Fibroblast of lung (primary cell): ENCODE measurements around the gene GABBR2. TPM values are rescaled to one million over a fixed set of nuclear protein-coding genes. Genes with fewer than 3 reads are reported as not detected.

Source experiments
- DNase-seq, 2 donors: peaks; one replicate each; pipeline versions ENCODE4 v3.0.0 to v3.0.0-alpha.2; 2010; ENCODE audit warnings: low read depth in 2 of 2
- H2AFZ ChIP-seq: 2 replicates; pipeline ENCODE4 v1.5.1; 2012; ENCODE audit warnings: low read length, control low read depth, inconsistent platforms
- H3K27ac ChIP-seq: 2 replicates; pipeline ENCODE4 v1.5.1; 2011; ENCODE audit warnings: low read length, control low read depth; ENCODE audit not compliant: insufficient read depth
- H3K27me3 ChIP-seq: 2 replicates; pipeline ENCODE4 v1.5.1; 2011; ENCODE audit warnings: mild to moderate bottlenecking, low read length; ENCODE audit not compliant: control insufficient read depth, insufficient read depth
- H3K36me3 ChIP-seq: 2 replicates; pipeline ENCODE4 v1.5.1; 2011; ENCODE audit warnings: low read length; ENCODE audit not compliant: control insufficient read depth, insufficient read depth
- H3K4me1 ChIP-seq: 2 replicates; pipeline ENCODE4 v1.5.1; 2011; ENCODE audit warnings: low read length; ENCODE audit not compliant: control insufficient read depth, insufficient read depth; ENCODE audit errors: extremely low read depth
- H3K4me2 ChIP-seq: 2 replicates; pipeline ENCODE4 v1.5.1; 2011; ENCODE audit warnings: low read length, control low read depth; ENCODE audit not compliant: insufficient read depth; ENCODE audit errors: extremely low read depth
- H3K4me3 ChIP-seq, 4 experiments: fragments of 200-600 bp in 1 of 4; sonication (generic) in 1 of 4; replicated peaks in 1 of 4; 2 replicates each; pipeline ENCODE4 v1.5.1; 2011 to 2016; ENCODE audit warnings: low read length in 4 of 4, low read depth in 3 of 4, mild to moderate bottlenecking in 3 of 4, control low read depth in 2 of 4, inconsistent platforms in 1 of 4, mixed read lengths in 1 of 4; ENCODE audit not compliant: insufficient read depth in 1 of 4; ENCODE audit errors: control extremely low read depth in 1 of 4
- H3K79me2 ChIP-seq: 2 replicates; pipeline ENCODE4 v1.5.1; 2012; ENCODE audit warnings: mild to moderate bottlenecking, low read length, inconsistent platforms; ENCODE audit not compliant: control insufficient read depth, insufficient read depth
- H3K9ac ChIP-seq: 2 replicates; pipeline ENCODE4 v1.5.1; 2011; ENCODE audit warnings: mild to moderate bottlenecking, low read length, control low read depth; ENCODE audit not compliant: insufficient read depth
- H3K9me3 ChIP-seq: 2 replicates; pipeline ENCODE4 v1.5.1; 2012; ENCODE audit warnings: low read depth, low read length; ENCODE audit not compliant: control insufficient read depth, insufficient read depth
- H4K20me1 ChIP-seq: 2 replicates; pipeline ENCODE4 v1.5.1; 2011; ENCODE audit warnings: low read length; ENCODE audit not compliant: control insufficient read depth, insufficient read depth; ENCODE audit errors: extremely low read depth
- CTCF ChIP-seq, 2 donors: IDR thresholded peaks in 1 of 2; conservative IDR thresholded peaks in 1 of 2; 1 replicate in 1 of 2; 2 replicates in 1 of 2; pipeline ENCODE4 v1.5.1; 2011 to 2012; ENCODE audit warnings: low read length in 2 of 2, control low read depth in 1 of 2, inconsistent platforms in 1 of 2, low read depth in 1 of 2, mild to moderate bottlenecking in 1 of 2
- EZH2 ChIP-seq: IDR thresholded peaks from 2 replicates; pipeline ENCODE4 v1.5.1; 2012; ENCODE audit warnings: low read length, control low read depth, mild to moderate bottlenecking; ENCODE audit errors: missing control alignments
- polyA plus RNA-seq, 2 donors: library from polyadenylated mRNA; depleted of rRNA in 1 of 2; stranded (reverse) in 1 of 2; unstranded in 1 of 2; fragments of >200 nt; gene quantifications; 2 replicates each; pipeline ENCODE4 v1.2.1, GENCODE V29; 2011 to 2012; ENCODE audit warnings: missing spikeins in 1 of 2
- total RNA-seq: library from RNA; depleted of rRNA; stranded (reverse); fragments of >200 nt; gene quantifications from 2 replicates; pipeline ENCODE4 v1.2.1, GENCODE V29; 2014

Gene GABBR2
- total and polyA plus RNA-seq, 2 donors (not counting 1 experiment from before 2014, with no cell fraction given), result 0.32 to 0.33 TPM

- Histone ChIP-seq H3K27me3 (no peaks in the 10 kb centered on the region), H3K4me2 (no peak overlapping the region)
These were observed 418.3 kb downstream of the GABBR2 start for GRCh38 chr9:98290411-98290810.

GRCh38 chr9:98289614-98290201 is 419.0 kb downstream of the GABBR2 start:
- H3K4me3 ChIP-seq, result no peak overlapping the region
- no peaks in the 10 kb centered on the region for H3K79me2 ChIP-seq
- H3K4me1 ChIP-seq, result no peaks in the 10 kb centered on the region
- H3K27ac ChIP-seq, result no peak overlapping the region
- H3K9ac ChIP-seq, result no peak overlapping the region
- no peaks in the 10 kb centered on the region for H3K36me3 ChIP-seq
- H2AFZ ChIP-seq, result no peak overlapping the region
- no peak for TF ChIP-seq CTCF (conservative IDR thresholded peaks at IDR 0.05 in 1 of 2, IDR thresholded peaks at IDR 0.05 in 1 of 2; ENCODE audit: low read depth in 1 of 2, low read length in 2 of 2)
- no peak for TF ChIP-seq EZH2
- no peaks in the 10 kb centered on the region for H3K9me3 ChIP-seq
- no peaks in the 10 kb centered on the region for H4K20me1 ChIP-seq
- no peak overlapping the region for H3K4me2 ChIP-seq
- no peaks in the 10 kb centered on the region for H3K27me3 ChIP-seq
- DNase-seq, result no peak

More at GRCh38 chr9:98290411-98290810, 418.3 kb downstream of the GABBR2 start:
- no peak overlapping the region for H3K27ac ChIP-seq
- no peaks in the 10 kb centered on the region for H3K79me2 ChIP-seq
- no peak for TF ChIP-seq EZH2
- TF ChIP-seq CTCF (conservative IDR thresholded peaks at IDR 0.05 in 1 of 2, IDR thresholded peaks at IDR 0.05 in 1 of 2; ENCODE audit: low read depth in 1 of 2, low read length in 2 of 2), result no peak
- H2AFZ ChIP-seq, result no peak overlapping the region
- H3K36me3 ChIP-seq, result no peaks in the 10 kb centered on the region
- no peaks in the 10 kb centered on the region for H3K9me3 ChIP-seq
- no peaks in the 10 kb centered on the region for H4K20me1 ChIP-seq
- no peak for DNase-seq
- H3K9ac ChIP-seq, result no peak overlapping the region
- no peak overlapping the region for H3K4me3 ChIP-seq
- no peaks in the 10 kb centered on the region for H3K4me1 ChIP-seq

- H3K79me2 ChIP-seq, result no peaks in the 10 kb centered on the region
- H3K36me3 ChIP-seq, result no peaks in the 10 kb centered on the region
- H3K27me3 ChIP-seq, result no peaks in the 10 kb centered on the region
- no peaks in the 10 kb centered on the region for H4K20me1 ChIP-seq
- no peak overlapping the region for H3K27ac ChIP-seq
- no peak overlapping the region for H3K4me3 ChIP-seq
- H3K4me2 ChIP-seq, result no peak overlapping the region
- H2AFZ ChIP-seq, result no peak overlapping the region
- no peak overlapping the region for H3K9ac ChIP-seq
- no peak for DNase-seq
- H3K9me3 ChIP-seq, result no peaks in the 10 kb centered on the region
- TF ChIP-seq CTCF (conservative IDR thresholded peaks at IDR 0.05 in 1 of 2, IDR thresholded peaks at IDR 0.05 in 1 of 2; ENCODE audit: low read depth in 1 of 2, low read length in 2 of 2) (no peak), EZH2 (no peak)
- no peaks in the 10 kb centered on the region for H3K4me1 ChIP-seq
These were observed 419.9 kb downstream of the GABBR2 start for GRCh38 chr9:98288881-98289280.
